Endothelial cell of umbilical vein (primary cell): Measurements from ENCODE around the gene LAPTM4A. TPM values are rescaled to one million over a fixed set of nuclear protein-coding genes. Genes with fewer than 3 reads are reported as not detected.

Experiments
- BruUV-seq: library from RNA; stranded (reverse); fragments of 400-500 nt; replicated peaks from 2 replicates; lab custom pipeline; 2021; lab: Mats Ljungman, UMichigan
- CTCF ChIA-PET: fragments of 300-600, 350-600 bp; sonication (Branson Sonifier 250); formaldehyde crosslinking; loops from one replicate; lab custom pipeline; 2021; ENCODE audit warnings: antibody characterized with exemption, inconsistent platforms; lab: Charles Lee
- POLR2A ChIA-PET: fragments of 300-600, 350-600 bp; sonication (Branson Sonifier 250); formaldehyde crosslinking; loops from one replicate; lab custom pipeline; 2021; ENCODE audit warnings: antibody characterized with exemption, inconsistent platforms; lab: Charles Lee
- DNase-seq: peaks from one replicate; pipeline ENCODE4 v3.0.0-alpha.2; 2011; ENCODE audit warnings: low read depth, low spot score
- FAIRE-seq: peaks from 2 replicates; lab custom pipeline; 2011; peaks lifted over from hg19 to GRCh38; lab: Jason Lieb, UNC
- H2AFZ ChIP-seq: 2 replicates; pipeline ENCODE4 v1.6.0; 2012; ENCODE audit warnings: low read depth, low read length, control low read depth, inconsistent platforms
- H3K27ac ChIP-seq: 2 replicates; pipeline ENCODE4 v1.5.1; 2011; ENCODE audit warnings: low read depth, mild to moderate bottlenecking, control low read depth, low read length, moderate library complexity; ENCODE audit not compliant: insufficient read depth
- H3K27me3 ChIP-seq, 2 experiments: 2 replicates each; pipeline versions ENCODE4 v1.6.0 to v1.6.1; 2011; ENCODE audit warnings: low read length in 2 of 2, mixed read lengths in 1 of 2; ENCODE audit not compliant: control insufficient read depth in 2 of 2, insufficient read depth in 2 of 2
- H3K36me3 ChIP-seq, 2 experiments: 2 replicates in 1 of 2; 3 replicates in 1 of 2; pipeline ENCODE4 v1.5.1; 2011; ENCODE audit warnings: low read length in 2 of 2, mild to moderate bottlenecking in 1 of 2, moderate library complexity in 1 of 2; ENCODE audit not compliant: control insufficient read depth in 2 of 2, insufficient read depth in 2 of 2; ENCODE audit errors: extremely low read depth in 1 of 2
- H3K4me1 ChIP-seq: 3 replicates; pipeline ENCODE4 v1.5.1; 2011; ENCODE audit warnings: mild to moderate bottlenecking, low read length; ENCODE audit not compliant: control insufficient read depth, insufficient read depth; ENCODE audit errors: extremely low read depth
- H3K4me2 ChIP-seq: 2 replicates; pipeline ENCODE4 v1.6.1; 2011; ENCODE audit warnings: low read length, control low read depth, mixed read lengths; ENCODE audit not compliant: insufficient read depth
- H3K4me3 ChIP-seq, 3 experiments: fragments of 200-600 bp in 1 of 3; sonication (generic), shearing (Covaris generic) in 1 of 3; replicated peaks in 1 of 3; 2 replicates each; pipeline ENCODE4 v1.5.1; 2011 to 2016; ENCODE audit warnings: control low read depth in 3 of 3, low read length in 3 of 3, mild to moderate bottlenecking in 2 of 3, inconsistent platforms in 1 of 3, low read depth in 1 of 3, moderate library complexity in 1 of 3; ENCODE audit not compliant: insufficient read depth in 1 of 3
- H3K79me2 ChIP-seq: 2 replicates; pipeline ENCODE4 v1.6.0; 2012; ENCODE audit warnings: low read length, inconsistent platforms; ENCODE audit not compliant: control insufficient read depth, insufficient read depth
- H3K9ac ChIP-seq: replicated peaks from 2 replicates; pipeline ENCODE3; 2011; ENCODE audit warnings: low read length, control low read depth; ENCODE audit not compliant: insufficient read depth; ENCODE audit errors: extremely low read depth
- H3K9me1 ChIP-seq: replicated peaks from 3 replicates; pipeline ENCODE4 v1.6.0; 2011; ENCODE audit warnings: mild to moderate bottlenecking, low read length; ENCODE audit not compliant: control insufficient read depth, insufficient read depth; ENCODE audit errors: extremely low read depth
- H3K9me3 ChIP-seq: replicated peaks from 2 replicates; pipeline ENCODE4 v1.5.1; 2012; ENCODE audit warnings: low read length, inconsistent platforms; ENCODE audit not compliant: control insufficient read depth, insufficient read depth
- H4K20me1 ChIP-seq: replicated peaks from 2 replicates; pipeline ENCODE3; 2011; ENCODE audit warnings: mild to moderate bottlenecking, low read length; ENCODE audit not compliant: control insufficient read depth, insufficient read depth; ENCODE audit errors: extremely low read depth
- FOS ChIP-seq: IDR thresholded peaks from 2 replicates; pipeline ENCODE4 v1.6.1; 2011; ENCODE audit warnings: mild to moderate bottlenecking, low read length, moderate library complexity, borderline replicate concordance; ENCODE audit not compliant: insufficient read depth
- GATA2 ChIP-seq: IDR thresholded peaks from 2 replicates; pipeline ENCODE4 v1.7.0; 2011; ENCODE audit warnings: low read depth, mild to moderate bottlenecking, moderate library complexity, mixed read lengths, low read length; ENCODE audit not compliant: insufficient read length, insufficient read depth
- JUN ChIP-seq: IDR thresholded peaks from 2 replicates; pipeline ENCODE4 v1.6.1; 2011; ENCODE audit warnings: borderline replicate concordance, low read depth; ENCODE audit not compliant: insufficient read length, insufficient read depth
- MAX ChIP-seq: IDR thresholded peaks from 2 replicates; pipeline ENCODE4 v1.6.1; 2011; ENCODE audit not compliant: insufficient read depth, insufficient read length
- POLR2A ChIP-seq: IDR thresholded peaks from 2 replicates; pipeline ENCODE4 v1.6.1; 2012; ENCODE audit warnings: low read depth, mild to moderate bottlenecking, control low read depth, low read length
- POLR2AphosphoS5 ChIP-seq: IDR thresholded peaks from 2 replicates; pipeline ENCODE4 v1.6.1; 2012; ENCODE audit warnings: low read depth, mild to moderate bottlenecking, control low read depth, low read length, moderate library complexity; ENCODE audit not compliant: insufficient read depth
- dilution Hi-C: fragments of 300-500 bp; cut with MboI; formaldehyde crosslinking; loops from one replicate; pipeline ENCODE4 v1.15.0; 2019; ENCODE audit warnings: low sequenced_read_pairs; ENCODE audit not compliant: extremely low pct_ligation_motif_present
- intact Hi-C: fragments of 100-400 bp; cut with micrococcal nuclease; formaldehyde crosslinking; loops from one replicate; pipeline ENCODE4 v1.10.0; 2022
- polyA plus RNA-seq, 4 experiments: library from polyadenylated mRNA; depleted of rRNA in 3 of 4; stranded (reverse) in 3 of 4; unstranded in 1 of 4; fragments of >200 nt; gene quantifications; 2 replicates each; pipeline versions ENCODE4 v1.2.1 to v1.2.3, GENCODE V29; 2011 to 2012; ENCODE audit warnings: missing spikeins in 1 of 4
- total RNA-seq: library from RNA; stranded (reverse); gene quantifications from 2 replicates; pipeline ENCODE4 v1.2.3, GENCODE V29; 2021
- TF ChIP-seq, protein P1 (sequence below), 2 donors: IDR thresholded peaks; 1 replicate in 1 of 2; 2 replicates in 1 of 2; pipeline ENCODE4 v1.5.1; 2011; ENCODE audit warnings: low read length in 2 of 2, mild to moderate bottlenecking in 2 of 2, moderate library complexity in 2 of 2, control low read depth in 1 of 2, inconsistent platforms in 1 of 2, low read depth in 1 of 2; ENCODE audit not compliant: insufficient read depth in 1 of 2; ENCODE audit errors: extremely low read depth in 1 of 2

The LAPTM4A gene
- total and polyA plus RNA-seq, 2 donors (not counting 3 experiments of a cell fraction or from before 2014, with no cell fraction given): 155 to 427 TPM

DNA sequence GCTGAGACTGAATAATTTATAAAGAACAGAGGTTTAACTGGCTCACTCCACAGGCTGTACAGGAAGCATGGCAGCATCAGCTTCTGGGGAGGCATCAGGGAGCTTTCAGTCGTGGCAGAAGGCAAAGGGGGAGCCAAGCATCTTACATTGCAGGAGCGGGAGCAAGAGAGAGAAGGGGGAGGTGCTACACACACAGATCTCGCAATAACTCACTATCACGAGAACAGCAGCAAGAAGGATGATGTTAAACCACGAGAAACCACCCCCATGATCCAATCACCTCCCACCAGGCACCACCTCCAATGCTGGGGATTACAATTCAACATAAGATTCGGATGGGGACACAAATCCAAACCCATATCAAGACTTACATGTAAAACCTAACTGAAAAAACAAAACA, 21.2 kb downstream of the LAPTM4A start:
- intact Hi-C loops (no loop called here), dilution Hi-C loops (no loop called here)
- no peaks in the 10 kb centered on the region for H3K9me3 ChIP-seq
- POLR2A ChIA-PET: no interaction called here
- H4K20me1 ChIP-seq: no peaks in the 10 kb centered on the region
- TF ChIP-seq GATA2: no peak
- TF ChIP-seq POLR2AphosphoS5: no peak
- no peak for TF ChIP-seq MAX
- TF ChIP-seq FOS: no peak
- TF ChIP-seq, protein P1, sequence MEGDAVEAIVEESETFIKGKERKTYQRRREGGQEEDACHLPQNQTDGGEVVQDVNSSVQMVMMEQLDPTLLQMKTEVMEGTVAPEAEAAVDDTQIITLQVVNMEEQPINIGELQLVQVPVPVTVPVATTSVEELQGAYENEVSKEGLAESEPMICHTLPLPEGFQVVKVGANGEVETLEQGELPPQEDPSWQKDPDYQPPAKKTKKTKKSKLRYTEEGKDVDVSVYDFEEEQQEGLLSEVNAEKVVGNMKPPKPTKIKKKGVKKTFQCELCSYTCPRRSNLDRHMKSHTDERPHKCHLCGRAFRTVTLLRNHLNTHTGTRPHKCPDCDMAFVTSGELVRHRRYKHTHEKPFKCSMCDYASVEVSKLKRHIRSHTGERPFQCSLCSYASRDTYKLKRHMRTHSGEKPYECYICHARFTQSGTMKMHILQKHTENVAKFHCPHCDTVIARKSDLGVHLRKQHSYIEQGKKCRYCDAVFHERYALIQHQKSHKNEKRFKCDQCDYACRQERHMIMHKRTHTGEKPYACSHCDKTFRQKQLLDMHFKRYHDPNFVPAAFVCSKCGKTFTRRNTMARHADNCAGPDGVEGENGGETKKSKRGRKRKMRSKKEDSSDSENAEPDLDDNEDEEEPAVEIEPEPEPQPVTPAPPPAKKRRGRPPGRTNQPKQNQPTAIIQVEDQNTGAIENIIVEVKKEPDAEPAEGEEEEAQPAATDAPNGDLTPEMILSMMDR (IDR thresholded peaks at IDR 0.05; ENCODE audit: extremely low read depth in 1 of 2, insufficient read depth in 1 of 2, low read depth in 1 of 2, low read length in 2 of 2): no peak
- TF ChIP-seq POLR2A: no peak
- TF ChIP-seq JUN: no peak
- DNase-seq: no peak
- no TSS peak for BruUV-seq
- no peak overlapping the region for H3K27ac ChIP-seq
- H3K4me1 ChIP-seq: peaks cover 30% of the 10 kb centered on the region
- CTCF ChIA-PET: interaction anchor here (2.2 kb wide), 1 partner anchor 15 kb away, joined by 11 read pairs; no protein-coding TSS in a partner anchor
- H3K4me3 ChIP-seq: no peak overlapping the region
- no peaks in the 10 kb centered on the region for H3K79me2 ChIP-seq
- no peaks in the 10 kb centered on the region for H3K9me1 ChIP-seq
- no peak overlapping the region for H3K4me2 ChIP-seq
- no peak for FAIRE-seq
- no peak overlapping the region for H2AFZ ChIP-seq
- peaks cover 13 to 15% of the 10 kb centered on the region in 2 experiments for H3K36me3 ChIP-seq
- no peaks in the 10 kb centered on the region for H3K27me3 ChIP-seq
- no peak overlapping the region for H3K9ac ChIP-seq
